Measurements from ENCODE around the gene ECEL1.

Gene ECEL1

DNA sequence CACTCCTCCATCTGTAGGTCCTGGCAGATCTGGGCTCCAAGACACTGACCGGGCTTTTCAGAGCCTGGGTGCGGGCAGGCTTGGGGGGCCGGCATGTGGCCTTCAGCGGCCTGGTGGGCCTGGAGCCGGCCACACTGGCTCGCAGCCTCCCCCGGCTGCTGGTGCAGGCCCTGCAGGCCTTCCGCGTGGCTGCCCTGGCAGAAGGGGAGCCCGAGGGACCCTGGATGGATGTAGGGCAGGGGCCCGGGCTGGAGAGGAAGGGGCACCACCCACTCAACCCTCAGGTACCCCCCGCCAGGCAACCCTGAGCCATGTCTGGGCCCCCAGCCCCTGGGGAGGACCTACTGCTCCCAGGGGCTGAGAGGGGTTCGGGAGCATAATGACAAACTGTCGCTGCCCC lies 37.6 kb upstream of the ECEL1 start:
- TF ChIP-seq, protein P1, sequence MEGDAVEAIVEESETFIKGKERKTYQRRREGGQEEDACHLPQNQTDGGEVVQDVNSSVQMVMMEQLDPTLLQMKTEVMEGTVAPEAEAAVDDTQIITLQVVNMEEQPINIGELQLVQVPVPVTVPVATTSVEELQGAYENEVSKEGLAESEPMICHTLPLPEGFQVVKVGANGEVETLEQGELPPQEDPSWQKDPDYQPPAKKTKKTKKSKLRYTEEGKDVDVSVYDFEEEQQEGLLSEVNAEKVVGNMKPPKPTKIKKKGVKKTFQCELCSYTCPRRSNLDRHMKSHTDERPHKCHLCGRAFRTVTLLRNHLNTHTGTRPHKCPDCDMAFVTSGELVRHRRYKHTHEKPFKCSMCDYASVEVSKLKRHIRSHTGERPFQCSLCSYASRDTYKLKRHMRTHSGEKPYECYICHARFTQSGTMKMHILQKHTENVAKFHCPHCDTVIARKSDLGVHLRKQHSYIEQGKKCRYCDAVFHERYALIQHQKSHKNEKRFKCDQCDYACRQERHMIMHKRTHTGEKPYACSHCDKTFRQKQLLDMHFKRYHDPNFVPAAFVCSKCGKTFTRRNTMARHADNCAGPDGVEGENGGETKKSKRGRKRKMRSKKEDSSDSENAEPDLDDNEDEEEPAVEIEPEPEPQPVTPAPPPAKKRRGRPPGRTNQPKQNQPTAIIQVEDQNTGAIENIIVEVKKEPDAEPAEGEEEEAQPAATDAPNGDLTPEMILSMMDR (IDR thresholded peaks at IDR 0.05; ENCODE audit: borderline replicate concordance, extremely low read depth, low read length, poor library complexity, severe bottlenecking) = no peak
- no peak for TF ChIP-seq EZH2 (IDR thresholded peaks at IDR 0.05; ENCODE audit: borderline replicate concordance, low read depth, low read length, severe bottlenecking)
- Histone ChIP-seq H3K9me3 (ENCODE audit: insufficient read depth, low read length, severe bottlenecking) (no peaks in the 10 kb centered on the region), H3K27ac (ENCODE audit: low read length) (no peak overlapping the region), H2AFZ (ENCODE audit: low read depth, low read length) (no peak overlapping the region), H3K36me3 (ENCODE audit: insufficient read depth, low read length) (no peaks in the 10 kb centered on the region), H3K27me3 (ENCODE audit: insufficient read depth, low read length, poor library complexity) (no peaks in the 10 kb centered on the region), H3K79me2 (ENCODE audit: insufficient read depth, low read length) (no peaks in the 10 kb centered on the region), H3K4me1 (ENCODE audit: insufficient read depth, low read length) (peaks cover 5% of the 10 kb centered on the region), H3K4me3 (ENCODE audit: low read depth in 1 of 2, low read length in 2 of 2) (no peak overlapping the region), H3K9ac (ENCODE audit: low read depth, low read length) (no peak overlapping the region), H3K4me2 (ENCODE audit: insufficient read depth, low read length) (no peak overlapping the region), H4K20me1 (ENCODE audit: insufficient read depth, low read length) (no peaks in the 10 kb centered on the region)
- no peak for DNase-seq
- no peak for ATAC-seq (ENCODE audit: insufficient read depth, low read depth)

DNA sequence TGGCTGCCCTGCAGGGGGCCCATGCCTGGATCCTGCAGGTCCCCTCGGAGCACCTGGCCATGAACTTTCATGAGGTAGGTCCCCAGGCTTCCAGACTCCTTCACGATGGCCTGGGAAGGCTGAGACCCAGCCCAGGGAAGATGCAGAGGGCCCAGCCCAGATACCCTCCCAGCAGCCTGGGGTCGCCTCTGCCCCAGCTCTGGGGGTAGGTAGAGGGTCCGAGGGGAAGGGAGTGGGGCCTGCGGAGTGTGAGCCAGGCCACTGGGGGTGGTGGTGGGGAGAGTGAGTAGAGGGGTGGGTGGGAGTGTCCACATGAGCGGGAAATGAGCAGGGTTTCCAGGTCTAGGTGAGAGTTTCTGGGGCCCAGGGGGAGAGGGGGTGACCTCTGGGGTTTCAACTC lies 37.1 kb upstream of the ECEL1 start:
- Histone ChIP-seq H3K36me3 (ENCODE audit: insufficient read depth, low read length) (no peaks in the 10 kb centered on the region), H3K9ac (ENCODE audit: low read depth, low read length) (no peak overlapping the region), H3K4me1 (ENCODE audit: insufficient read depth, low read length) (peaks cover 5% of the 10 kb centered on the region), H2AFZ (ENCODE audit: low read depth, low read length) (no peak overlapping the region), H3K4me3 (ENCODE audit: low read depth in 1 of 2, low read length in 2 of 2) (no peak overlapping the region), H3K27me3 (ENCODE audit: insufficient read depth, low read length, poor library complexity) (no peaks in the 10 kb centered on the region), H3K9me3 (ENCODE audit: insufficient read depth, low read length, severe bottlenecking) (no peaks in the 10 kb centered on the region), H4K20me1 (ENCODE audit: insufficient read depth, low read length) (no peaks in the 10 kb centered on the region), H3K4me2 (ENCODE audit: insufficient read depth, low read length) (no peak overlapping the region), H3K79me2 (ENCODE audit: insufficient read depth, low read length) (no peaks in the 10 kb centered on the region), H3K27ac (ENCODE audit: low read length) (no peak overlapping the region)
- DNase-seq = no peak
- TF ChIP-seq, protein P1 (IDR thresholded peaks at IDR 0.05; ENCODE audit: borderline replicate concordance, extremely low read depth, low read length, poor library complexity, severe bottlenecking) = no peak
- no peak for TF ChIP-seq EZH2 (IDR thresholded peaks at IDR 0.05; ENCODE audit: borderline replicate concordance, low read depth, low read length, severe bottlenecking)
- ATAC-seq (ENCODE audit: insufficient read depth, low read depth) = no peak

DNA sequence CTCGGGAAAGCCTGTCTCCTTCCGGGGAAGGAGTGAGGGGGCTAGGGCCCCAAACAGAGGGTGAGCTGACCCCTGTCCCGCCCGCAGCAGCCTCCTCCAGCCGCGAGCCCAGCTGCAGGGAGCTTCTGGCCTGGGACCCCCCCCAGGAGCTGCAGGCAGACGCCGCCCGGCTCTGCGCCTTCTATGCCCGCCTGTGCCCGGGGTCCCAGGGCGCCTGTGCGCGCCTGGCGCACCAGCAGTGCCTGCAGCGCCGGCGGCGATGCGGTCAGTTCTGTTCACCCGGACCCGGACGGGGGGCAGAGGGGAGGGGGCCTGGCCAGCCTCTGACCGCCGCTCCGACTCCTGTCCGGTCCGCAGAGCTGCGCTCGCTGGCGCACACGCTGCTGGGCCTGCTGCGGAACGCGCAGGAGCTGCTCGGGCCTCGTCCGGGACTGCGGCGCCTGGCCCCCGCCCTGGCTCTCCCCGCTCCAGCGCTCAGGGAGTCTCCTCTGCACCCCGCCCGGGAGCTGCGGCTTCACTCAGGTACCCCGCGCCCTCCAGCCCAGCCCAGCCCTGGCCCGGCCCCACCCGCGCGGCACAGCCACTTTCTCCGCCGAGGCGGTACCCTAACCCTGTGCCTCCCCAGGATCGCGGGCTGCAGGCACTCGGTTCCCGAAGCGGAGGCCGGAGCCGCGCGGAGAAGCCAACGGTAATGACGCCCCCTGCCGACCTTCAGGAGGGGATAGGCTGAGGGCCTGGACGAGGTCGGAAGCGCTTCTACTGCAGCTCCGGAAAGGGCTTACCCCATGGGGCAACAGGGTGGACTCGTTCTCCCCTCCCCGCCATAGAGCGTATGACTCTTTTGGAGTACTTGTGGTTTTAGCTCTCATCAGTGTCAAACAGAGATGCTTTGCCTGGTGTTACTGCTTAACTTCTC lies 36.3 kb upstream of the ECEL1 start:
- Histone ChIP-seq H3K79me2 (ENCODE audit: insufficient read depth, low read length) (no peaks in the 10 kb centered on the region), H3K27me3 (ENCODE audit: insufficient read depth, low read length, poor library complexity) (no peaks in the 10 kb centered on the region), H3K4me1 (ENCODE audit: insufficient read depth, low read length) (peaks cover 5% of the 10 kb centered on the region), H3K9me3 (ENCODE audit: insufficient read depth, low read length, severe bottlenecking) (no peaks in the 10 kb centered on the region), H4K20me1 (ENCODE audit: insufficient read depth, low read length) (no peaks in the 10 kb centered on the region), H3K4me3 (ENCODE audit: low read depth in 1 of 2, low read length in 2 of 2) (no peak overlapping the region), H3K36me3 (ENCODE audit: insufficient read depth, low read length) (no peaks in the 10 kb centered on the region), H3K4me2 (ENCODE audit: insufficient read depth, low read length) (no peak overlapping the region), H2AFZ (ENCODE audit: low read depth, low read length) (no peak overlapping the region), H3K9ac (ENCODE audit: low read depth, low read length) (no peak overlapping the region), H3K27ac (ENCODE audit: low read length) (no peak overlapping the region)
- DNase-seq (no peak), ATAC-seq (ENCODE audit: insufficient read depth, low read depth) (no peak)
- TF ChIP-seq, protein P1 (IDR thresholded peaks at IDR 0.05; ENCODE audit: borderline replicate concordance, extremely low read depth, low read length, poor library complexity, severe bottlenecking) = no peak
- TF ChIP-seq EZH2 (IDR thresholded peaks at IDR 0.05; ENCODE audit: borderline replicate concordance, low read depth, low read length, severe bottlenecking) = no peak

Data from DND-41 (cell line).